Fibroblast of mammary gland (primary cell): ENCODE results near the gene FOCAD.

Source experiments
- DNase-seq: peaks from one replicate; pipeline ENCODE4 v3.0.0-alpha.2; 2010; ENCODE audit warnings: low read depth
- H3K4me3 ChIP-seq: 2 replicates; pipeline ENCODE4 v1.5.1; 2011; ENCODE audit warnings: low read depth, mild to moderate bottlenecking, low read length, moderate library complexity; ENCODE audit not compliant: control insufficient read depth
- TF ChIP-seq, protein P1 (sequence below): conservative IDR thresholded peaks from 2 replicates; pipeline ENCODE4 v1.5.1; 2011; ENCODE audit warnings: low read depth, low read length, inconsistent platforms; ENCODE audit not compliant: control insufficient read depth, insufficient read depth

The FOCAD gene

DNA sequence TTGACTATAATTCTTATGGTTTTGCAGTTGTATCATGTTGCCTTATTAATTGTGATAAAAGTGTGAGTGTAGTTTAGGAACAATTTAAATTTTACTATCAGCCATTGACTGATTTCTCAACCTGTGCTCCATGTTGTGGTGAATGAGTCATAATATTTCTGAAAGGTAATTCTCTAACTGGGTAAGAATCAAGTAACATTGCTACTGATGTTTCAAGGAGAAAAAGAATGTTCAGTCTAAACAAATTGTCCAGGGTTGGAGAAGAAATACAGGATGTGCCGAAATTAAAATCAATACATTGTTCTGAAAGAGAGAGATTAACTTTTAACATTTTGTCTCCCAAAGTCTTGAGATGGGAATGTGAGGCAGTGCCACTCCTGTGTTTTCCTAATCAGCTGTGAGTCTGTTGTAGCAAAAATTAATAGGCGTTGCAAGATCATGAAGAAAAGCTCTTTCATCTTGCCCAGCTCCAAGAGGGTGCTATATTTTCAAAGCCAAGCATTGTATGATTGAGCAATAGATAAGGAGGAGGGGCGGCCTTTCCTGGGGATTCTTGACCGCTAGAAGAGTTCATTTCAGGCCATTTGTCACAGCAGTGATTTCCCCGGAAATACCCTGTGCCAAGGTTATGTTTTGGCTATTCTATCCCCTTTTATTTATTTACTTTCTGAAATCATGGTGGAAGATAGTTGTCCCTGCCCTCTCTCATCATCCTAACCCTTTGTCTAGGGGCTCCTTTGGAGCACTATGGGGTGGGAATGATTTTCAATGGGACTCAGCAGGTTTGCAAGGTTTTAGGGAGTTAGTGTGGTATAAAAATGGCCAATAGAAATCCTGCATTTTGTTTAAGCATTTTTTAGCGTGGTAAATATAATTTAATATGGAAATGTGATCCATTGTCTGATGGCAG, 151.6 kb downstream of the FOCAD start:
- no peak overlapping the region for H3K4me3 ChIP-seq
- TF ChIP-seq, protein P1, sequence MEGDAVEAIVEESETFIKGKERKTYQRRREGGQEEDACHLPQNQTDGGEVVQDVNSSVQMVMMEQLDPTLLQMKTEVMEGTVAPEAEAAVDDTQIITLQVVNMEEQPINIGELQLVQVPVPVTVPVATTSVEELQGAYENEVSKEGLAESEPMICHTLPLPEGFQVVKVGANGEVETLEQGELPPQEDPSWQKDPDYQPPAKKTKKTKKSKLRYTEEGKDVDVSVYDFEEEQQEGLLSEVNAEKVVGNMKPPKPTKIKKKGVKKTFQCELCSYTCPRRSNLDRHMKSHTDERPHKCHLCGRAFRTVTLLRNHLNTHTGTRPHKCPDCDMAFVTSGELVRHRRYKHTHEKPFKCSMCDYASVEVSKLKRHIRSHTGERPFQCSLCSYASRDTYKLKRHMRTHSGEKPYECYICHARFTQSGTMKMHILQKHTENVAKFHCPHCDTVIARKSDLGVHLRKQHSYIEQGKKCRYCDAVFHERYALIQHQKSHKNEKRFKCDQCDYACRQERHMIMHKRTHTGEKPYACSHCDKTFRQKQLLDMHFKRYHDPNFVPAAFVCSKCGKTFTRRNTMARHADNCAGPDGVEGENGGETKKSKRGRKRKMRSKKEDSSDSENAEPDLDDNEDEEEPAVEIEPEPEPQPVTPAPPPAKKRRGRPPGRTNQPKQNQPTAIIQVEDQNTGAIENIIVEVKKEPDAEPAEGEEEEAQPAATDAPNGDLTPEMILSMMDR, result no peak
- DNase-seq, result peak; percentile 21

DNA sequence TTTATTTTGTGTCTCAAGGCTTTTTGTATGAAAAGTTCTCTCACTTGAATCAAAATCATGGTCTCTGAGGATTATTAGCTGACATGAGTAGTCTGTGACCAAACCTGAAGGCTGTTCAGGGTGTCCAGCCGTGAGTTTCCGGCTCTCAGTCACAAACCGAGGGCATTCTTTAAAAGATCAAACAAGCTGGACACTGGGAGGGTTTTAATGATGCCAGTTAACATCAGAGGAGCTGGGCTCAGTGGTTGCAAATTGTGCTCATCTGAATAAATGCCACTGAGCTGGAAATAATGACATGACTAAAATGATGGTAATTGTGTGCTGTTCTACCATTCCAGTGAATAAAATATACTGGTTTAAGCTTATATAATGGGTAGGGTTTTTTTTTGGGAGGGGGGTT, 153.1 kb downstream of the FOCAD start:
- TF ChIP-seq, protein P1, result no peak

DNA sequence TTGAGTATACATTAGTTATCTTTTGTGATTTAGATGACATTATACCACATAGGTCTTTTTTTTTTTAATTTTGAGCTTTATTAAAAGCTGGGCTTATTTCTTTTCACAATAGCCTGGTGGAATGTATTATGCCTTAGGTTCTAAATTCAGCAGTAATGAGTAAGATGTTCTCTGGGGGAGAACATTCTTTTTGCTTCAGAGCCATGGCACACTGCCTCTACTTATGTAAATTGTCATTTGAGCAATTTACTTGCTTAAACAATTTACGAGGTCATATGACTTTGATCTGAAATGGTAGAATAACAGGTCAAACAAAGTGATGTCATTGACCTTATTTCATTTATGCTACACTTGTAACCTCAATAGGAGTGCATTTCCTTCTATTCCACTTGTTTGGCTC, 154.2 kb downstream of the FOCAD start:
- DNase-seq, result peak; percentile 37
- no peak overlapping the region for H3K4me3 ChIP-seq
- TF ChIP-seq, protein P1, result no peak

More for the DNA sequence above, 153.1 kb downstream of the FOCAD start:
- H3K4me3 ChIP-seq, result no peak overlapping the region
- no peak for DNase-seq

DNA sequence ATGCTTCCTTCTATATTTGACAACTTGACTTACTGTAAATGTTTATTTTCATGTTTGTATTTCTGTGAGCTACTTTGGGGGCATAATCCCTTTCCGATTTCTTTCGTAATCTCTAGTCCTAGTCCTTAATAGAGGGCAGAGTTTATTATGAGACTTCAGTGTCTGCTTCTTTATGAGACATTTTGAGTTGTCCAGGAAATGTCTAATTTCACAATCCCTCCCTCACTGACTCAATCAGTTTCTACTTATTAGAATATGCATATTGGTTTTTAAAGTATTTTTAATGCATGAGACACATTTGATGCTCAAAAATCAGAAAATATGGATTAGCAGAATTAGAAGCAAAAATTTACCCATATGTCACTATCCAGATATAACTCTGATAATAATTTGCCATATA, 160.9 kb downstream of the FOCAD start:
- peak; percentile 49 for DNase-seq
- no peak overlapping the region for H3K4me3 ChIP-seq
- TF ChIP-seq, protein P1, result no peak

DNA sequence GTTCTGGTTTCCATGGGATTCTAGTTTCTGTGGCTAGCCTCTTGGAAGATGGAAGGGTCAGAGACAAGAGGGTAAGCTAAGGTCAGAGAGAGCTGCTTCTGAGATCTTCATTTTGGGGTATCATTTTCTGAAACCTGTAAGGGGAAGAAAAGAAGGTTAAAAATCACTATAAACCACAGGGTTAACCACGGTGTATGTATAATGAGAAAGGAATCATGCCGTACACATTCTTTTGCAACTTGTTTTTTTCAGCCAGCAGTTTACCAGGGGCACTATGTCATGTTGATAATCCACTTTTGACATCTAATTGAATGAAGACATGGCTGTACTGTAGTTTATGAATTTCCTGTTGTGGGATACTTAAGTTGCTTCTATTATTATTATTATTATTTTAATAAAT, 164.4 kb downstream of the FOCAD start:
- no peak overlapping the region for H3K4me3 ChIP-seq
- DNase-seq, result peak; percentile 23
- TF ChIP-seq, protein P1, result no peak

DNA sequence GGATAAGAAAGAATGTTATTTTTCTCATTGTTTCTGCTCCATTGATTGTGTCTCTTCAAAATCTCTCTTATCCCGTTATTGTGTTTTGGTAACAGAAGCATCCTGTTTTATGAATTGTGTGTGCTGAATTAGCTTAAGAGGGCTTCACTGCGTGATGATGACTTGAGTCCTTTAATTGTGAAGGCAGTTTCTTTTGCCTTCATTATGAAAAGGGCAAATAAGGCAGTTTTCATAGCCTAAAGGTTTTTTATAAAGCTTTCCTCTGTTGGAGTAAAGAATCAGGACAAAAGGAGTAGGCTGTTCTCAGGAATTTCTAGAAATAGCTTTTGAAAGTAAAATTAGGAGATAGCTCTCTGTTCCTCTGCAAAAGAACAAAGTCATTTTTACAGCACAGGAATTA, 169.8 kb downstream of the FOCAD start:
- H3K4me3 ChIP-seq, result no peak overlapping the region
- no peak for DNase-seq
- TF ChIP-seq, protein P1, result no peak

DNA sequence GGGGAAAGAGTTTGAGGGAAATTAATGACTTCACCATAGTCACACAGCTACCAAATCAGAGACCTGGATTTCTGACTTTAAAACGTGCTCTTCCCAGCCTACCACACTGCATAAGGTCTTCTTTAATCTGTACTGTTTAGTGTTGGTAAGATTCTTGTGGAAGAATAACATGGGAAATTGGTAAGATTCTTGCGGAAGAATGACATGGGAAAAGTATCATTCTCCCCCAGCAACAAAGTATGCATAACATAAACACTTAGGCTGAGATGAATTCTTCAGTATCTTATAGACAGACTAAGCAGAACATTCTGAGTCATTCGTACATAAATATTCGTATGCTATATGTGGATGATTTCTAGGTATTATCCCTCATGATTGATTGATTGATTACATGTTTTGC, 170.4 kb downstream of the FOCAD start:
- no peak overlapping the region for H3K4me3 ChIP-seq
- no peak for DNase-seq
- TF ChIP-seq, protein P1, result no peak
